Dendritic cell treated with granulocyte-macrophage colony-stimulating factor and Interleukin-4, amounts not matched to agents 40 ng/mL and 50 ng/mL, for 4 days (primary cell): Measurements from ENCODE around the gene NAA35.

Experiments used
- H3K27ac Mint-ChIP-seq: one replicate; pipeline ENCODE4 v1.8.0; 2022; ENCODE audit warnings: mild to moderate bottlenecking, mixed read lengths
- H3K27me3 Mint-ChIP-seq: one replicate; pipeline ENCODE4 v1.8.0; 2022; ENCODE audit warnings: mild to moderate bottlenecking, mixed read lengths
- H3K36me3 Mint-ChIP-seq: one replicate; pipeline ENCODE4 v1.8.0; 2022; ENCODE audit warnings: low read depth, mixed read lengths
- H3K4me1 Mint-ChIP-seq: one replicate; pipeline ENCODE4 v1.8.0; 2022; ENCODE audit warnings: low read depth, mixed read lengths
- H3K4me3 Mint-ChIP-seq: one replicate; pipeline ENCODE4 v1.8.0; 2022; ENCODE audit warnings: mild to moderate bottlenecking, moderate library complexity, mixed read lengths
- H3K9me3 Mint-ChIP-seq: one replicate; pipeline ENCODE4 v1.8.0; 2022; ENCODE audit warnings: mixed read lengths
- intact Hi-C: fragments of 100-400 bp; cut with micrococcal nuclease; formaldehyde crosslinking; loops from one replicate; pipeline ENCODE4 v1.15.0; 2022

Gene NAA35

GRCh38 chr9:85940832-85941621, at the start of gene NAA35:
TSS of gene NAA35 (plus strand) at chr9:85941146. CDS start at chr9:85942160, 1,014 bp downstream.
- Mint-ChIP-seq H3K4me3 (peak within 1 kb of the TSS; percentile 92), H3K36me3 (no peaks in the 10 kb centered on the region), H3K4me1 (peaks cover 6% of the 10 kb centered on the region), H3K9me3 (no peaks in the 10 kb centered on the region), H3K27ac (peak within 1 kb of the TSS; percentile 85), H3K27me3 (no peaks in the 10 kb centered on the region)
- intact Hi-C loops: loop anchor here (5.0 kb wide), 3 partner anchors 199 to 1959 kb away; partner anchors contain the start of genes AGTPBP1, HNRNPK and RMI1

DNA sequence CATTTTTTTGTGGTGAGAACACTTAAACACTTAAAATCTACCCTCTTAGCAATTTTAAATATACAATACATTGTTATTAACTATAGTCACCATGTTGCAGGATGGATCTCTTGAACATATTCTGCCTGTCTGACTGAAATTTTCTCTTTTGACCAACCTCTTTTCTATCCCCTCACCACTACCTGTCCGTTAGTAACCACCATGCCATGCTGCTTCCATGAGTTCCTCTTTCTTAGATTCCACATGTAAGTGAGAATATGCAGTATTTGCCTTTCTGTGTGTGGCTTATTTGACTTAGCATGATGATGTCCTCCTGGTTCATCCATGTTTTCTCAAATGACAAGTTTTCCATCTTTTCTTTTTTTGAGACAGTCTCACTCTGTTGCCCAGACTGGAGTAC, 48.5 kb upstream of the NAA35 start:
- intact Hi-C loops: no loop called here

GRCh38 chr9:85895685-85896084, 45.3 kb upstream of the NAA35 start:
- Mint-ChIP-seq H3K27me3 (no peaks in the 10 kb centered on the region), H3K4me1 (peaks cover 10% of the 10 kb centered on the region), H3K4me3 (no peak overlapping the region), H3K9me3 (no peaks in the 10 kb centered on the region), H3K36me3 (no peaks in the 10 kb centered on the region), H3K27ac (no peak overlapping the region)
- intact Hi-C loops: no loop called here

More for the DNA sequence above, 48.5 kb upstream of the NAA35 start:
- no peaks in the 10 kb centered on the region for H3K36me3 Mint-ChIP-seq
- H3K27me3 Mint-ChIP-seq: no peaks in the 10 kb centered on the region
- H3K4me1 Mint-ChIP-seq: peaks cover 1% of the 10 kb centered on the region
- no peaks in the 10 kb centered on the region for H3K9me3 Mint-ChIP-seq
- no peak overlapping the region for H3K27ac Mint-ChIP-seq
- H3K4me3 Mint-ChIP-seq: no peak overlapping the region

GRCh38 chr9:85897848-85898247, 43.1 kb upstream of the NAA35 start:
- Mint-ChIP-seq H3K9me3 (no peaks in the 10 kb centered on the region), H3K27me3 (no peaks in the 10 kb centered on the region), H3K4me1 (peaks cover 10% of the 10 kb centered on the region), H3K36me3 (no peaks in the 10 kb centered on the region), H3K27ac (no peak overlapping the region), H3K4me3 (peak overlapping the region; percentile 54)
- intact Hi-C loops: no loop called here

GRCh38 chr9:85898332-85898731, 42.6 kb upstream of the NAA35 start:
- Mint-ChIP-seq H3K9me3 (no peaks in the 10 kb centered on the region), H3K27ac (no peak overlapping the region), H3K36me3 (no peaks in the 10 kb centered on the region), H3K27me3 (no peaks in the 10 kb centered on the region), H3K4me3 (no peak overlapping the region), H3K4me1 (peaks cover 10% of the 10 kb centered on the region)
- intact Hi-C loops: no loop called here

- H3K9me3 Mint-ChIP-seq: no peaks in the 10 kb centered on the region
- H3K27ac Mint-ChIP-seq: no peak overlapping the region
- no peaks in the 10 kb centered on the region for H3K36me3 Mint-ChIP-seq
- intact Hi-C loops: no loop called here
- no peaks in the 10 kb centered on the region for H3K27me3 Mint-ChIP-seq
- H3K4me3 Mint-ChIP-seq: no peak overlapping the region
- peaks cover 10% of the 10 kb centered on the region for H3K4me1 Mint-ChIP-seq
These were observed 41.6 kb upstream of the NAA35 start for GRCh38 chr9:85899388-85899787.

DNA sequence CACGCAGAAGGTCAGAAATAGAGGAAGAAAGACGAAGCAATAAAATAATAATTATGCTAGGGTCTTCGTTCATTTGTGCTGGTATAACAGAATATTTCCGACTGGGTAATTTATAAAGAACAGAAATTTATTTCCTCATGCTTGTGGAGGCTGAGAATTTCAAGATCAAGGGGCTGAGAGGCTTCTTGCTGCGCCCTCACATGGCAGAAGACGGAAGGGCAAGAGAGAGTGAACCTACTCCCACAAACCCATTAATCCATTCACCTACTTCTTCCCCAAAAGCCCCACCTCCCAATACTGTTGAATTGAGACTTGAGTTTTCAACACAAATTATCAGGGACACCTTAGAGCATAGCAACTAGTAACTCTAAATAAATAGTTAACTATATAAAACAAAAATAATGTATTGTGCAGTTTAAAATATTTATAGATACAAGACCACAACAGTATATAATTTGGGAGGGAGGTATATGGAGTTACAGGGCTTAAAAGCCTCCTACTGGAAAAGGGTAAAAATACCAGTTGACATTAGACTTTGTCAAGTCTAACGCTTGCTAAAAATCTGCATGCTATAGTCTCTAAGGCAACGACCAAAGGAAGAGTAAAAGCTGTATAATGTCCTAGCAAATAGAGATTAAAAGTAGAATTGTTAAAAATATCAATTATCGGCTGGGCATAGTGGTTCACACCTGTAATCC, 40.3 kb upstream of the NAA35 start:
- no peaks in the 10 kb centered on the region for H3K27me3 Mint-ChIP-seq
- intact Hi-C loops: loop anchor here (5.0 kb wide), 1 partner anchor 83 kb away; no protein-coding TSS in a partner anchor

DNA sequence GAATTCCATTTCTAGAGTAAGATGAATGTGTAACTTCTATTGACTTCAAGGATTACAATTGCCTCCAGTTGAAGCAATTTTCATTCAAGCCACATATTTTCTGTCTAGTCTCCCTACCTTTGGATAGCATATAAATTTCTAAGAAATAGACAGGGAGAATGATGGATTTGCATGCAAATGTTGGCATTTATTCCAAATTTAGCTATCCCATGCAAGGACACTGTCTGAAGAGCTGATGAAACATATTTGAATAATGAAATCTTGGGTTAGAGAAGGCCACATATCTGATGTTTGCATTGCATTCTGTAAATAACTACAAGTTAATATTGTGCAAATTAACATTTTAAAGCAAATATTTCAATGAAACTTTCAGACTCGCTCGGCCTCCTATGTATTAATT, 36.0 kb upstream of the NAA35 start:
- Mint-ChIP-seq H3K4me3 (no peak overlapping the region), H3K4me1 (peaks cover 6% of the 10 kb centered on the region), H3K27me3 (no peaks in the 10 kb centered on the region), H3K27ac (no peak overlapping the region), H3K9me3 (no peaks in the 10 kb centered on the region), H3K36me3 (no peaks in the 10 kb centered on the region)
- intact Hi-C loops: loop anchor here (5.0 kb wide), 1 partner anchor 88 kb away; no protein-coding TSS in a partner anchor

More for the DNA sequence above, 40.3 kb upstream of the NAA35 start:
- peaks cover 10% of the 10 kb centered on the region for H3K4me1 Mint-ChIP-seq
- no peak overlapping the region for H3K27ac Mint-ChIP-seq
- no peaks in the 10 kb centered on the region for H3K36me3 Mint-ChIP-seq
- H3K9me3 Mint-ChIP-seq: no peaks in the 10 kb centered on the region
- H3K4me3 Mint-ChIP-seq: no peak overlapping the region

GRCh38 chr9:85905957-85906356, 35.0 kb upstream of the NAA35 start:
- Mint-ChIP-seq H3K27me3 (no peaks in the 10 kb centered on the region), H3K27ac (no peak overlapping the region), H3K36me3 (no peaks in the 10 kb centered on the region), H3K4me3 (no peak overlapping the region), H3K9me3 (no peaks in the 10 kb centered on the region), H3K4me1 (peaks cover 6% of the 10 kb centered on the region)
- intact Hi-C loops: no loop called here

GRCh38 chr9:85909390-85909789, 31.6 kb upstream of the NAA35 start:
- H3K27ac Mint-ChIP-seq: no peak overlapping the region
- intact Hi-C loops: no loop called here

DNA sequence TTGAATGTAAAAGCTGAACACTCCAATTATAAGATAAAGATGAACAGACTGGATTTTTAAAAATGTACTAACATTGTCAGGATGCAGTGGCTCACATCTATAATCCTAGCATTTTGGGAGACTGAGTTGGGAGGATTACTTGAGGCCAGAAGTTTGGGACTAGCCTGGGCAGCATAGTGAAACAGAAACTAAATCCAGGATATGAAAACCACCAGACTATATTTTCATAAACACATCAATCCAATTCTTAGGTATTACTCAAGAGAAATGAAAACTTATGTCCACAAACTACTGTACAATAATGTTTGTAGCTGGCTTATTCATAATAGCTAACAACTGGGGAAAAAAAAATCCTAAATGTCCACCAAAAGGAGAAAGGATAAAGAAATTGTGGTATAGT, 26.8 kb upstream of the NAA35 start:
- Mint-ChIP-seq H3K9me3 (no peaks in the 10 kb centered on the region), H3K36me3 (no peaks in the 10 kb centered on the region), H3K4me3 (no peak overlapping the region), H3K4me1 (peaks cover 10% of the 10 kb centered on the region), H3K27me3 (no peaks in the 10 kb centered on the region), H3K27ac (no peak overlapping the region)
- intact Hi-C loops: no loop called here

More at GRCh38 chr9:85909390-85909789, 31.6 kb upstream of the NAA35 start:
- Mint-ChIP-seq H3K4me3 (no peak overlapping the region), H3K36me3 (no peaks in the 10 kb centered on the region), H3K4me1 (peaks cover 11% of the 10 kb centered on the region), H3K27me3 (no peaks in the 10 kb centered on the region), H3K9me3 (no peaks in the 10 kb centered on the region)

- H3K36me3 Mint-ChIP-seq: no peaks in the 10 kb centered on the region
- no peak overlapping the region for H3K4me3 Mint-ChIP-seq
- H3K9me3 Mint-ChIP-seq: no peaks in the 10 kb centered on the region
- H3K27me3 Mint-ChIP-seq: no peaks in the 10 kb centered on the region
- intact Hi-C loops: no loop called here
- peaks cover 6% of the 10 kb centered on the region for H3K4me1 Mint-ChIP-seq
- no peak overlapping the region for H3K27ac Mint-ChIP-seq
These were observed 23.2 kb upstream of the NAA35 start for GRCh38 chr9:85917756-85918155.

GRCh38 chr9:85925493-85925892, 15.5 kb upstream of the NAA35 start:
- H3K36me3 Mint-ChIP-seq: no peaks in the 10 kb centered on the region

GRCh38 chr9:85927076-85927475, 13.9 kb upstream of the NAA35 start:
- Mint-ChIP-seq H3K27me3 (peaks cover 8% of the 10 kb centered on the region), H3K4me1 (no peaks in the 10 kb centered on the region), H3K27ac (no peak overlapping the region), H3K9me3 (no peaks in the 10 kb centered on the region), H3K4me3 (no peak overlapping the region), H3K36me3 (no peaks in the 10 kb centered on the region)
- intact Hi-C loops: no loop called here

More at GRCh38 chr9:85925493-85925892, 15.5 kb upstream of the NAA35 start:
- intact Hi-C loops: no loop called here
- Mint-ChIP-seq H3K9me3 (no peaks in the 10 kb centered on the region), H3K4me1 (no peaks in the 10 kb centered on the region), H3K27ac (no peak overlapping the region), H3K27me3 (peaks cover 8% of the 10 kb centered on the region), H3K4me3 (no peak overlapping the region)
